ENCODE results near the gene CLEC16A.
A peak's percentile ranks its signal among the peaks of the same experiment; 100 is the strongest.

The CLEC16A gene

GRCh38 chr16:11138022-11138768, 193.8 kb downstream of the CLEC16A start:
- TF ChIP-seq NFIC (IDR thresholded peaks at IDR 0.05) (no peak), TAF1 (IDR thresholded peaks at IDR 0.05; ENCODE audit: low read depth) (no peak), ZBTB7A (IDR thresholded peaks at IDR 0.05; ENCODE audit: low read depth) (no peak), EP300 (IDR thresholded peaks at IDR 0.05; ENCODE audit: borderline replicate concordance) (no peak), EGR1 (IDR thresholded peaks at IDR 0.05) (peak; percentile 79)
- TF ChIP-seq, protein P1, sequence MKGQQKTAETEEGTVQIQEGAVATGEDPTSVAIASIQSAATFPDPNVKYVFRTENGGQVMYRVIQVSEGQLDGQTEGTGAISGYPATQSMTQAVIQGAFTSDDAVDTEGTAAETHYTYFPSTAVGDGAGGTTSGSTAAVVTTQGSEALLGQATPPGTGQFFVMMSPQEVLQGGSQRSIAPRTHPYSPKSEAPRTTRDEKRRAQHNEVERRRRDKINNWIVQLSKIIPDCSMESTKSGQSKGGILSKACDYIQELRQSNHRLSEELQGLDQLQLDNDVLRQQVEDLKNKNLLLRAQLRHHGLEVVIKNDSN (IDR thresholded peaks at IDR 0.05), result peak; percentile 45

DNA sequence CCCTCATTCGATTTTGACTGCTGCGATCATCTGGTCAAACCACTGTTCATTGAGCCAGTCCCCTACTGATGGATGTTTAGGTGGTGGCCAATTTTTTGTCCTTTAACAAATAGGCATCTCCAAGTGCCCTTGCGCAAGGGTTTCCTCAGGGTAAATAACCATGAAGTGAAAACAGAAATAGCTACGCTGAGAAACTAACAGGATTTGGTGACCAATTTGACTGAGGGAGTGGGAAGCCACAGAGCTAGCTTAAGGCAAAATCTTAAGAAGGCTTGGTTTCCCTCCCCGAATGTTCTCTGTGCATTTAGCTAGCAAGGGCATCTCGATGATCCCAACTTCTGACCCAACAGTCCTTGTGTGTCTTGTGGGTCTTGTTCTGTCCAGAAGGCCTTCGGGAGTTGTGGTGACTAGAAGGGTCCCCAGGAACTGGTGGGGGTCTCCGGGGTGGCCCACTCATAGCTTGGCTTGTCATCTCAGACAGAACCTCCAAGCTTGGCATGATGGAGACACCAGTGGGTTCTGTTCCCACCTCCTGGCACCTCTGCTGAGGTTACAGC, 194.5 kb downstream of the CLEC16A start:
- TF ChIP-seq REST (IDR thresholded peaks at IDR 0.05; ENCODE audit: low read depth) (no peak), CREB1 (IDR thresholded peaks at IDR 0.05; ENCODE audit: low read depth) (no peak), YY1 (IDR thresholded peaks at IDR 0.05; ENCODE audit: low read depth) (no peak), RAD21 (IDR thresholded peaks at IDR 0.05; ENCODE audit: low read depth) (no peak), ZBTB7A (IDR thresholded peaks at IDR 0.05; ENCODE audit: low read depth) (no peak), TCF12 (IDR thresholded peaks at IDR 0.05; ENCODE audit: low read depth) (no peak)

GRCh38 chr16:11139326-11140097, 195.1 kb downstream of the CLEC16A start:
- TF ChIP-seq RAD21 (IDR thresholded peaks at IDR 0.05; ENCODE audit: low read depth) (no peak), REST (IDR thresholded peaks at IDR 0.05; ENCODE audit: low read depth) (no peak), NFIC (IDR thresholded peaks at IDR 0.05) (no peak), CEBPB (IDR thresholded peaks at IDR 0.05) (no peak)
- TF ChIP-seq, protein P1 (IDR thresholded peaks at IDR 0.05), result no peak

DNA sequence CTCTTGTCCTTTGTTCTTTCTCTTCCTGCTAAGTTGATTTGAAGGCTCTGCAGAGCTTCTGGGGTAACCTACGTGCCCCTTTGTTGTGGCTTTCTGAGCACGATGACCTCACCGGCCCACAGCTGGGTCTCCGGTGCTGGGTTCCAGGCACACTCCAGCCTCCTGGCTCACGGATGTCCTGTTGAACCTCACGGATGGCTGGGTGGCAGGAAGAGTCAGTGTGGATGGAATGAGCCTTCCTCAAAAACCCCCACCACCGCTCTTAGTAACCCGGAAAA, 195.7 kb downstream of the CLEC16A start:
- TF ChIP-seq ZBTB7A (IDR thresholded peaks at IDR 0.05; ENCODE audit: low read depth) (no peak), TCF12 (IDR thresholded peaks at IDR 0.05; ENCODE audit: low read depth) (no peak), CEBPB (IDR thresholded peaks at IDR 0.05) (no peak), MAX (IDR thresholded peaks at IDR 0.05) (no peak), EP300 (IDR thresholded peaks at IDR 0.05; ENCODE audit: borderline replicate concordance) (no peak), CREB1 (IDR thresholded peaks at IDR 0.05; ENCODE audit: low read depth) (no peak), RAD21 (IDR thresholded peaks at IDR 0.05; ENCODE audit: low read depth) (no peak), REST (IDR thresholded peaks at IDR 0.05; ENCODE audit: low read depth) (no peak), FOXM1 (IDR thresholded peaks at IDR 0.05; ENCODE audit: borderline replicate concordance, low read depth) (no peak), EGR1 (IDR thresholded peaks at IDR 0.05) (no peak), NFIC (IDR thresholded peaks at IDR 0.05) (no peak), TAF1 (IDR thresholded peaks at IDR 0.05; ENCODE audit: low read depth) (no peak), TEAD4 (IDR thresholded peaks at IDR 0.05) (no peak)
- TF ChIP-seq, protein P1 (IDR thresholded peaks at IDR 0.05), result no peak
